HCT116 (cell line): ENCODE data around the gene EGFL7.

Experiments
- CBX3 ChIP-seq: IDR thresholded peaks from 2 replicates; pipeline ENCODE4 v1.6.1; 2012; ENCODE audit warnings: low read depth
- CEBPB ChIP-seq: IDR thresholded peaks from 2 replicates; pipeline ENCODE4 v1.6.1; 2012; ENCODE audit warnings: low read depth
- EGR1 ChIP-seq: IDR thresholded peaks from 2 replicates; pipeline ENCODE4 v1.6.1; 2012; ENCODE audit warnings: low read depth
- EZH2phosphoT487 ChIP-seq: fragments of 200-600 bp; IDR thresholded peaks from 2 replicates; pipeline ENCODE4 v1.6.1; 2018; ENCODE audit warnings: antibody characterized with exemption, borderline replicate concordance
- FOSL1 ChIP-seq: IDR thresholded peaks from 2 replicates; pipeline ENCODE4 v1.6.1; 2012; ENCODE audit warnings: low read depth
- JUND ChIP-seq: IDR thresholded peaks from 2 replicates; pipeline ENCODE4 v1.6.1; 2012
- POLR2A ChIP-seq: IDR thresholded peaks from 2 replicates; pipeline ENCODE4 v1.7.0; 2011; ENCODE audit warnings: borderline replicate concordance; ENCODE audit not compliant: insufficient read depth, insufficient read length; ENCODE audit errors: extremely low read depth
- POLR2AphosphoS5 ChIP-seq: IDR thresholded peaks from 2 replicates; pipeline ENCODE4 v1.6.1; 2011; ENCODE audit warnings: mild to moderate bottlenecking, low read depth, low read length, moderate library complexity
- REST ChIP-seq: IDR thresholded peaks from 2 replicates; pipeline ENCODE4 v1.6.1; 2012; ENCODE audit warnings: low read depth
- ZNF274 ChIP-seq: fragments of 200-500 bp; sonication (Bioruptor generic); IDR thresholded peaks from 2 replicates; pipeline ENCODE4 v1.6.1; 2014; ENCODE audit warnings: mild to moderate bottlenecking, low read depth, low read length, inconsistent platforms
- TF ChIP-seq, protein P1 (sequence below), 3 experiments: fragments of 200-600 bp in 1 of 3; sonication (generic) in 1 of 3; IDR thresholded peaks in 2 of 3; conservative IDR thresholded peaks in 1 of 3; 2 replicates each; pipeline ENCODE4 v1.5.1; 2012 to 2017; ENCODE audit warnings: low read depth in 2 of 3, low read length in 2 of 3, antibody characterized with exemption in 1 of 3, borderline replicate concordance in 1 of 3, control low read depth in 1 of 3, mild to moderate bottlenecking in 1 of 3, mixed read lengths in 1 of 3, mixed run types in 1 of 3, moderate library complexity in 1 of 3; ENCODE audit not compliant: insufficient read depth in 1 of 3
- TF ChIP-seq, protein P2 (sequence below): IDR thresholded peaks from 2 replicates; pipeline ENCODE4 v1.6.1; 2012

GRCh38 chr9:136682710-136683109 lies 20.0 kb downstream of the EGFL7 start:
- TF ChIP-seq REST (no peak), JUND (no peak), CEBPB (no peak), CBX3 (no peak), POLR2AphosphoS5 (no peak), FOSL1 (no peak), POLR2A (no peak), EGR1 (no peak), EZH2phosphoT487 (no peak), ZNF274 (no peak)
- TF ChIP-seq, protein P1, sequence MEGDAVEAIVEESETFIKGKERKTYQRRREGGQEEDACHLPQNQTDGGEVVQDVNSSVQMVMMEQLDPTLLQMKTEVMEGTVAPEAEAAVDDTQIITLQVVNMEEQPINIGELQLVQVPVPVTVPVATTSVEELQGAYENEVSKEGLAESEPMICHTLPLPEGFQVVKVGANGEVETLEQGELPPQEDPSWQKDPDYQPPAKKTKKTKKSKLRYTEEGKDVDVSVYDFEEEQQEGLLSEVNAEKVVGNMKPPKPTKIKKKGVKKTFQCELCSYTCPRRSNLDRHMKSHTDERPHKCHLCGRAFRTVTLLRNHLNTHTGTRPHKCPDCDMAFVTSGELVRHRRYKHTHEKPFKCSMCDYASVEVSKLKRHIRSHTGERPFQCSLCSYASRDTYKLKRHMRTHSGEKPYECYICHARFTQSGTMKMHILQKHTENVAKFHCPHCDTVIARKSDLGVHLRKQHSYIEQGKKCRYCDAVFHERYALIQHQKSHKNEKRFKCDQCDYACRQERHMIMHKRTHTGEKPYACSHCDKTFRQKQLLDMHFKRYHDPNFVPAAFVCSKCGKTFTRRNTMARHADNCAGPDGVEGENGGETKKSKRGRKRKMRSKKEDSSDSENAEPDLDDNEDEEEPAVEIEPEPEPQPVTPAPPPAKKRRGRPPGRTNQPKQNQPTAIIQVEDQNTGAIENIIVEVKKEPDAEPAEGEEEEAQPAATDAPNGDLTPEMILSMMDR (IDR thresholded peaks at IDR 0.05 in 2 of 3, conservative IDR thresholded peaks at IDR 0.05 in 1 of 3; ENCODE audit: borderline replicate concordance in 1 of 3, insufficient read depth in 1 of 3, low read depth in 2 of 3, low read length in 2 of 3) = no peak
- TF ChIP-seq, protein P2, sequence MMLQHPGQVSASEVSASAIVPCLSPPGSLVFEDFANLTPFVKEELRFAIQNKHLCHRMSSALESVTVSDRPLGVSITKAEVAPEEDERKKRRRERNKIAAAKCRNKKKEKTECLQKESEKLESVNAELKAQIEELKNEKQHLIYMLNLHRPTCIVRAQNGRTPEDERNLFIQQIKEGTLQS = no peak
